Activated CD4-positive, alpha-beta T cell treated with anti-CD3 and anti-CD28 coated beads, Interleukin-2, amount 50 U/mL, for 48 hours (primary cell): Measurements from ENCODE around the gene MGAT4A.

Experiments
- DNase-seq, 2 experiments: peaks; one replicate each; pipeline ENCODE4 v3.0.0-alpha.2; 2020

The MGAT4A gene

DNA sequence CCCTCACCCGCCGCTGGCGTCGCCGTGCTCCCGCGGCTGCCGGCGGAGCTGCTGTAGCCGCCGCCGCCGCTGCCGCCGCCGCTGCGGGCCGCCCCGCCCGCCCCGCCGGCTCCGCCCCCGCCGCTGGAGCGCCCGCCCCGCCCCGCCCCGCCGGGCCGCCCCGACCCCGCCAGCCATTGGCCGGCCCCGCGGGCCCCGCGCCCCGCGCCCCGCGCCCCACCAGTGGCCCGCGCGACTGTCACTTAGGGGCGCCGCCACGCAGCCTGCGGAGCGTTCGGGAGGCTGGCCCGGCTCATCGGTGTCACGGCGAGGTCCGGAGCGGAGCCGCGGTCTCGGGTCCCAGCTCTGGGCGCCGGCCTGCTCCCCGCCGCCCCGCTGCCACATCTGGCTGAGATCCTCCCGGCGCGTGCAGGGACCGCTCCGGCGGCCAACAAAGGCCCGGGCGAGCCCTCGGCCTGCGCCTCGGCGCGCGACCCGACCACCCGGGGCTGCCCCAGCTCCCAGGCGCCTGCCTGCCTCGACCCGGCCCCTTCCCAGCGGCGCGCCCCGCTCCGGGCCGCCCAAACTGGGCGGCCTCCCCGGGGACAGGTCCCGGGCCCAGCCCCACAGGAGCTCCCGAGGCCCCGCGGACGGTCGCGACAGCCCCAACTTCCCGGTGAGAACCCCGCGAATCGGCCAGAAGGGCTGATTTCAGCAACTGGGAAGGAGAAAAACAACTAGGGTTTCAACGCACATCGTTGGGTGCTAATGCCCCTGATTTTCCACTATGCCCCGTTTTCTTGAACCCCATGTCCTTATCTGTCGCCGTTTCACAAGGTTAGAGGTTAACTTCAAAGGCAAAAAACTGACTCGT lies at the start of gene MGAT4A:
TSS of gene MGAT4A (minus strand) at position 92 of the 853 bp plus-strand sequence. CDS start 4,800 bp downstream, outside the sequence.
- peak; percentile 71 to 78 for DNase-seq

DNA sequence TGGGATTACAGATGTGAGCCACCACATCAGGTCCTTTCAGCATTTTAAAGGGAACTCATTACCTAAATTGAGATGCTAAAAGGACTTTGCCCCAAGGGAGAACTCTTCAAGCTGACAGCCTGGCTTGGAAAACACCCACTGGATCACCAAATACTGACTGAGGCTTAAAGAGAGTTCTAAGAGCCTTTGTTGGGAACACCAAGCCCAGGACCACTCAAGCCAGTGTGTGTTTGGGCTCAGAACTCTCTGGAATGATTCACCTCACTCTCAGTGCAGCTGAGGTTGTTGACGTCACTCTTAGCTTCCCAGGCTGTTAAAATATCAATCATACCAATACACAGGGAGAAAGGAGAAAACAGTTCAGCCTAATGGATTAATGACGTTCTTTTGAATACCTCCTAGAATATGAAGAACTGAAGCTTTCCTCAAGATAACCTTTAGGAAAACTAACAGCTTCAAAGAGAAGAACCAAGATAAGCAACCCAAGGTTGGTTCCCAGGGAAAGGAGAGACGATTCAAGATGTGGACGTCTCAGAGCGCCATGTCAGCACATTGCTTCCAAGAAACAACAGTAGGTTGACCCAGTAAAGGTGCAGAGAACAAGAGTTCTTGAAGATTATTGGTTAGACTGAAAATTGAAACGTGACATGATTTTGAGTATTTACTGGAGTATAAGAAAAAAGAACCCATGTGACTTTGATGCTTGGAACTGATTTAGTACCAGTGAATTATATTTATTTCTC lies 48.0 kb upstream of the MGAT4A start:
- no peak for DNase-seq

DNA sequence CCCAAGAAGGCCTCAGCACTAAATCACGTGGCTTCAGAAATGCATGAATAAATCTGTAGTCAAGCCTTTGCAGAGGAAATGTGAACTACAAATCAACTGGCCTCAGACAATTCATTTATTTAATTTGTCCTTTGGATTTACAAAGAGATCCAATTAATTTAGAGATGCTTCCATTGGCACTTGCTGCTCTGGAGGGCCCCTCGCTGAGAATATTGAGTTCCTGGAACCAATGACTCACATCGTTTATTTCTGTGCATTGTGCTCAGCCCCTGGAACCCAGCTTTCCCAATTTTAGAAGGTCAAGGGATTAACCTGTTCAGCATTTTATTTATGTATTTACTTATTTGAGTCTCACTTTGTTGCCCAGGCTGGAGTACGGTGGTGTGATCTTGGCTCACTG lies 47.2 kb upstream of the MGAT4A start:
- no peak for DNase-seq

DNA sequence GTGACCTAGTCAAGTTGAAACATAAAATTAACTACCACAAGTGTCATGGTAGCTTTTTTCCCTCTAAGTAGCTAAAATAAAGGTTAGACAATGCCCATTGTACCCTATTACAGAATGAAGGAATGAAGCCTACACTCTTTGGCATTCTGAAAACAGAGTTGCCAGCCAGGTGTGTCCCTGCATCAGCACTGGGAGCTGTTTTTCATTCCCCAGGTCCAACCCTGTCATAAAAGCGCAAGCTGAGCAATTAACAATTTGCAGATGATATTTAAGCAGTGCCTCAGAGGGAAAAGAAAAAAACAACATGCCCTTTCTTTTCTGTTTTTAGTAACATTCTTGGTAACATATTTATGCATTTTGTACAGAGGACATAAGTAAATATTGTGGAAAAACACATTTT lies 46.8 kb upstream of the MGAT4A start:
- no peak for DNase-seq

DNA sequence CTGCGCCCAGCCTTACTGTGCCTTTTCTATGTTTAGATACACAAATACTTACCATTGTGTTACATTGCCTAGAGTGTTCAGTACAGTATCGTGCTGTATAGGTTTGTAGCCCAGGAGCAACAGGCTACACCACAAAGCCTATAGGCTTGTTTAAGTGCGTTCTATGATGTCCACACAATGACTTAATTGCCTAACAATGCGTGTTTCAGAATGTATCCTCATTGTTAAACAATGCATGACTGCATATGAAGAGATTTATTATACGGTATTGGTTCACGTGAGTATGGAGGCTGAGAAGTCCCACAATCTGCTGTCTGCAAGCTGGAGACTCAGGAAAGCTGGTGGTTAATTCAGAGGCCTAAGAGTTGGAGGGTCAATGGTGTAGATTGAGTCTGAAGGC lies 46.1 kb upstream of the MGAT4A start:
- DNase-seq, result no peak

DNA sequence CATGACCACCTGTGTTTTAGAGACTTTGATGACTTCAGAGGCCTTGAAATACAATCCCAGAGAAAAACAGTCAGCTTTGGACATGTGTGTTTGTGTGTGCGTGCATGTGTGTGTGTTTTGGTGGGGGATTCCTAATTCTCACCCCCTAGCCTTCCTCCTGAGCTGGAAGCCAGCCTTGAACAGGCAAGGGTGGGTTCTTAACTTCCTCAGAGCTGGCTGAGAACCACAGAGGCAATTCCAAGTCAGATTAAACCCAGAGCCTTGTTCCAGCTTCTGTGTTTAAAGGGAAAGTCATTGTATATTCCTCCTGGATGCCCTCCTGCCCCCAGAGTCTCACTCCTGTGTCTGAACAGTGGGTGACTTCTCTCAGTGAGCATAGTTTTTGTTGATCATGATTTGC lies 45.2 kb upstream of the MGAT4A start:
- DNase-seq, result no peak

DNA sequence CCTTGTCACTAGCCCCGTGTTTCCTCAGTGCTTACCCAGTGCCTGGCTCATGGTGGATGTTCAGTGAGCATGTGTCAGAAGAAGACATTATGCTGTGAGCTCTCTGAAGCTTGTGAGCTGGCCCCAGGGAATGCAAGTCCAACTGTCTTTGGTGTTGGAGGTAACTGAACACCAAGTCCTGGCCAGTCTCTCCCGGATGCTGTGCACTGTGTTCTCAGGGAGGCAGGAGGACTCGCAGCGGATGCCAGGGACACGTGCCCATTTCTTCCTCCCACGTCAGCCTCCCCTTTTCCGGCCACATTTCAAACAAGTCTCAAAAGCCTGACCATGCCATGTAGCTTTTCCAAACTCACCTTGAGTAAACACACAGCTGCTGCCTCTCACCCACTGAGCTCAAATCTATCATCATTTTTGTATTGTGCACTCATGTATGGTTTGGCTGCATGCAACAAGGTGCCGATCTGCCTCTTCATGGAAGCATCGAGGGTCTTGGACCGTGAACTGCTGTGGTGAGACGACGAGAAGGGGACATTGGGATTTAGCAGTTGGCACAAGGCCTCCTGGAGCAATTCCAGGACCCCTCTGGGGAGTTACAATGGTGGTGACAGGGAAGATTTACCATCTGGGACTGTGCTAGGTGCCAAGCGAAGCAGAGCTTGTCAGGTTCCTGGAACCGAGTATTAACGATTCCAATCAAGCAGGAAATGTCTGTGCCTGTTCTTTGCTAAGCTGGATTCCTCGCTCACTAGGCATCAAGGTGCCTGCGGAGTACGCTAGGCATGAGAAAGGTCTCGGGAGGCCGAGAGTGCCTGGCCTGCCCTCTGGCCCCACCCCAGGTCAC lies 44.4 kb upstream of the MGAT4A start:
- no peak for DNase-seq

DNA sequence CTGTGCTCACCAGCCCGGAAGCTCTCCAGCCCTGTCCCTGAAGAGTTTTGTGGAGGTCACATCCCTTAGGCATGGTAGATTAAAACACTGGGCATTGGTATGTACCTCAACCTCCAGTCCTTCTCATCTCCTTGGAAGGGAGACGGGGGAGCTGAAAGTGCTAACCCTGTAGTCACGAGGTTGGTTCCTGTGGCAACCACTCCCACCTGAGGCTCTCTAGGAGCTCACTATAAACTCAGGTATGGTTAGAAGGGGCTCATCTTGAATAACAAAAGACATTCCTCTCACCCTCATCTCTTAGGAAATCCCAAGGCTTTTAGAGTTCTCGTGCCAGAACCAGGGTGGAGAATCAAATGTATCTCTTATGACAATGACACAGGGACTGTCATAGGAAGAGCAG lies 43.0 kb upstream of the MGAT4A start:
- DNase-seq, result no peak

DNA sequence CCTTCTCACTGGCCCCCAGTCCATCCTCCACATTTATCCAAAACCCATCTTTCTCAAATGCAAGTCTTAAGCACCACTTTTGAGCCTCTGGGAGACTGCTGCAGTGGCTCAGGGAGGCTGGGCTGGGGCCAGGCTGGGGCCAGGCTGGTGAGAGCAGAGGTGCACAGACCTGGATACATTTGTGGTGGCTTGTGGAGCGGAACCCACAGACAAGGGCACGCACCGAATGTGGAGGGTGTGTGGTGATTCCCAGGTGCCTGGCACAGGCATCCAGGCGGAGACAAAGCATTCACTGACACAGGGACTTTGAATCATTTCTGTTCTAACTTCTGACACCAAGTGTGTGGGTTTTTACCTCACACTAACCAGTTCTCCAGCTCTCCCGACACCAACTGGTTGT lies 42.2 kb upstream of the MGAT4A start:
- no peak for DNase-seq

DNA sequence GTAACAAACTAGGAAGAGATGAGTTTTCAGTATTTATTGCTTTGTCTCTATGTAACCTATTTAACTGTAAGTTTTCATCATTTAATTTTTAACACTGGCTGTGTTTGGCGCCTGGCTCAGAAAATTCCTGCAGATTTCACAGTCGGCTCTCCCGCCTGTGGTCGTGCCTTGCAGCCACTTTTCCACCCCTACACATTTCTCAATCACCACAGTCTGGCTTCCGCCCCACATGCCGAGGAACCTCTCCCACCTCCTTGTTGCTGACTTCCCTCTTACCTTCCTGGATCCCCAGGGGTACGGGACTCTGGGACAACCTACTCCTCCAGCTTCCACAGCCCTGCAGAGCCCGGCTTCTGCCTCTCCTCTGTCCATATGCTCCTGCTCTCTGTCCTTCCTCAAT lies 41.6 kb upstream of the MGAT4A start:
- DNase-seq, result no peak

DNA sequence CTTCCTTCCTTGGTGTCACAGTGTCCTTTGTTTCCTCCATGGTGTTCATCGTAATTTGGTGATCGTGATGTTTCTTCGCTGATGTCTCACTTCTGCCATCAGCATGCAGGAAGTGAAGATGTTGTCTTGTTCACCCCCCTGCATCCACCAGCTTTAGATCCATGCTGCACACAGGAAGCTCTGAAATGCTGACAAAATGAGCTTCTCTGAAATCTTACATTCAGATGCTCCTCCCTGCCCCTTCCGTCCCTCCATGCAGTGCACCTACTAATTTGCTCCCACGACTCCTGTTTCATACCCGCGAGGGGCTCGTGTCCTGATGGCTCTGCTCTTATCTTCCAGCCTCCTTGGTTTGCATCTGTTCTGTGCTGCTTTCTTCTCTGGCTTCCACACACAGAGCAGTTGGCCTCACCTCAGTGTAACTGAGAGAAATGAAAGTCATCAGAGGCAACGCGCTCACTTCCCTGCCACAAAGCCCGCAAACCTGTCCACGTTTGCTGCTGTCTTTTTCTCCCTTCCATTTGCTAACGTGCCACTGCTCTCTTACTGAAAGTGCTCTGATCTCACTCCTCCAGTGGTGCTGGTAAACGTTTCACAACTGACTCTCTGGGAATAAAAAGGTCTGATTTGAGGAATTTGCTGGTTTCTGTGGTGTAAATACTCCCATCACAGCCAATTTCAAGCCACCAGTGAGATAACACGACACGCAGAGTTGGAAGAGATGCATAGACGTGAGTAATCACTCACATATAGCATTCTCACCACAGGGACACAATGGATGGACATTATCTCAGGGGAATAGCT lies 41.0 kb upstream of the MGAT4A start:
- peak; percentile 52 to 65 for DNase-seq

DNA sequence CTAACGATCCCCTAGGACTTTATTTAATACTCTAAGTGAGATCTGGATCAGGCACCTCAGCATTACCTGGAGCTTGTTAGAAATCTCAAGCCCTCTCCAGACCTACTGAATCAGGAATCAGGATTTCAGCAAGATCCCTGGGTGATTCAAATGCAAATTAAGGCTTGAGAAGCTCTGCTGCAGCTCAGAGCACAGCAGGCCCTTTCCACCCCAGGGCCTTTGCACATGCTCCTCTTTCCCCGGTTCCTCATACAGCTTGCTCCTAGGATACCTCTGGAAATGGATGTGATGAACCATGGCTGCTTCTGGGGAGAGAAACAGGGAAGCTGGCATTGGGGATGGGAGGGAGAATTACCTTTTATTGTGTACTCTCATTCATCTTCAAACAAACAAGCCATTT lies 40.3 kb upstream of the MGAT4A start:
- DNase-seq, result no peak

DNA sequence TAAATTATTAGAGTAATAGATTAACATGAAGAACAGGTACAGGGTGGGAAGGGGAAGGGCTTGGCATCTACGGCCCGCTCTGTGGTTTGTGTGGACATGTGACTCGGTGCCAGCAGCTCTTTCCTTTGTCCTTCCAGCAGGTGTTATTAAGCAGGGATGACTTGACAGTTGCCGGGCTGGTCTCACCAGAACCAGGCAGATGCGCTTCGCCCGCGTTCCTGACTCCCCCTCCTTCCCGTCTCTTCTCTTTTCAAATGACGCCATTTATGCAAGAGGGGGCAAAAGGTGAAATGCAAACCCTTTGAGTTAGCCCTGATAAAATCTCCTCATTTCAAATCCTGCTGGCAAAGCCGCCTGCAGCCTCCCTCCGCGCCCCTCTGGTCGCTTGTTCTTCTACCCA lies 38.9 kb upstream of the MGAT4A start:
- DNase-seq, result no peak

DNA sequence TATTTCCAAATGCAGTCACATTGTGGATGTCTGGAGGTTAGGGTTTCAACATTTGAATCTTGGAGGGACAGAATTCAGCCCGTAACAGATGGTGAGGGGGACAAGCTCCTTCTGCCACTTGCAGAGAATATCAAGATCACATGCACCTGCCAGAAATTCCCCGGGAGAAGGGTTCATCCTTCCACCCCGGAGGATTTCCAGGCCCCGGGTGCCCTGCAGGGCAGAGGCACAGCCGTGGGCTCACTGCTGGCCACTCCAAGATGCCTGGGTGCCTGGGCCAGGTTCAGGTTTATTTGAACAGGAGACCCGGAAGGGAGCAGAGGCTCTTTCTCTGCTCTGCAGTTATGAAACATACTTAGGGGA lies 38.2 kb upstream of the MGAT4A start:
- no peak for DNase-seq

DNA sequence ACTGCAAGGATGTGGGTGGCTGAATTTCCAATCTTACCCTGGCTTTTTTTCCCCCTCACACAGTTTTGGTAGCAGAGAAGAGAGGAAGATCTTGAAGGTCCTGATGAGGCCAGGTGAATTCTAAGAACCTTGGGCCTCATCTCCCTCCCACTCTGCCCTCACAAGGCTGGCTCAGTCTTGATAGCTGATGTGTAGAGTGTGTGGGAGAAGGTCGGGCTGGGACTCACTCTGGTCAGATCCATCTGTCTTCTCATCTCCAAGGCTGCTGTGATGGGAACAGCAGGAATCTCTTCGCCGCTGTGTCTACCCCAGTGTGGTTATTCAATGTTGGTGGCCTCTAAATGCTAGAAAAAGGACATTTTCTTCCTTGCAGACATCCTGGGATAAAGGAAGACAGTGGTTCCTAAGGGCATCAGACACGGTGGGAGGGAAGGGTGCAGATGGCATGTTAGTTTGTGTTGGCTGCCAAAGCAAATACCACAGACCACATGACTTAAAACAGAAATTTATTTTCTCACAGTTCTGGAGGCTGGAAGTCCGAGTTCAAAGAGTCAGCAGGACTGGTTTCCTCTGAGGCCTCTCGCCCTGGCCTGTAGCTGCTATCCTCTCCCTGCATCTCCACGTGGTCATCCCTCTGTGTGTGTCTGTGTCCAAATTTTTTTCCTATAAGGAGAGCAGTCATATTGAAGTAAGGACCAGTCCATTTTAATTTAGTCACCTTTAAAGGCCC lies 37.6 kb upstream of the MGAT4A start:
- DNase-seq, result peak in 1 of 2 experiments; percentile 52

DNA sequence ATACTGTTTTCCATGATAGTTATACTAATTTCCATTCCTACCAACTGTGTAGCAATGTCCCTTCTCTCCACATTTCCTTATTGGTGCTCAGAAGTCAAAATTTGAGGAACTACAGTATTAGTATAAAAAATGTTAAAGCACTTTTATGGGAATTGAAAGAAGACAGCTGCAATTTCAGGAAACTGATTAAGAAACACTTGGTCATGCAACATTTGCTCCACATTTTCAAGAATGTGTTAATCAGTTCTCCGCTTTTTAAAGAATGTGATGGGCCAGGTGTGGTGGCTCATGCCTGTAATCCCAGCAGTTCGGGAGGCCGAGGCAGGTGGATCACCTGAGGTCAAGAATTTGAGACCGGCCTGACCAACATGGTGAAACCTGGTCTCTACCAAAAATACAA lies 33.6 kb upstream of the MGAT4A start:
- no peak for DNase-seq

DNA sequence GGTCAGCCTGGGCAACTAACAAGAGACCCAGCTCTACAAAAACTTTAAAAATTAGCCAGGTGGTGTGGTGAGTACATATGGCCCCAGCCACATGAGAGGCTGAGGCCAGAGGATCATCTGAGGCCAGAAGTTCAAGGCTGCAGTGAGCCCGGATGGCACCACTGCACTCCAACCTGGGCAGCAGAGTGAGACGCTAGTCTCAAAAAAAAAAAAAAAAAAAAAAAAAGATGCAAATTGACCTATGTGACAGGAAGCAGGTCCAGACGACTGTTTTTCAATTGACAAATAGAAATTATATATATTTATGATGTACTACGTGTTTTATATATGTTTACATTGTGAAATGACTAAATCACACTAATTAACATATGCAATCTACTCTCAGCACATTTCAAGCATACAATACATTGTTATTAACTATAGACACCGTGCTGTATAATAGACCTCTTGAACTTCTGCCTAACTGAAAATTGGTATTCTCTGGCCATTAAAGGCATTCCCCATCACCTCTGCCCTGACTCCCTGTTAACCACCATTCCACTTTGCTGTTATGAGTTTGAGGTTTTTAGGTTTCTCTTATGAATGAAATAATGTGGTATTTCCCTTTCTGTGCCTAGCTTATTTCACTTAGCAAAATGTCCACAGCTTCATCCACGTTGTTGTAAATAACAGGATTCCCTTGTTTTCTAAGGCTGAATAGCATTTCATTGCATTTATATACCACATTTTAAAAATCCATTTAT lies 32.4 kb upstream of the MGAT4A start:
- DNase-seq, result no peak

DNA sequence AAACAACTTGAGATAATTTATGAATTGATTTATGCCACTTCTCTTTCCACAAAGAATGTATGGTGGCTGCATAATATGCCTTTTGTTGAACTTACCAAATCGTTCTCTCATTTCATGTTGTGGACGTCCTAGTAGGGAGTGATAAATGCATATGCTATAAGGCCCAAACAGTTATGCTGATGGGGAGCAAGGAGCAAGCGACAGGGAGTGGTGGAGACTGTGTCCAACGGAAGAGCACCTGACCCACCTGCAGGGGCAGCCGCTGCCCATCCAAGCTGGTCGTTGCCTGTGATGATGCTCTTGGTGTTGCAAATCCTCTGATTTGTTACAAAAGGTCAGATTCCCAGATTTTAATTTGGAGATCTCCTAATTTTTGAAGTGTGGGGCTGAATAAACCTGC lies 31.0 kb upstream of the MGAT4A start:
- DNase-seq, result no peak

DNA sequence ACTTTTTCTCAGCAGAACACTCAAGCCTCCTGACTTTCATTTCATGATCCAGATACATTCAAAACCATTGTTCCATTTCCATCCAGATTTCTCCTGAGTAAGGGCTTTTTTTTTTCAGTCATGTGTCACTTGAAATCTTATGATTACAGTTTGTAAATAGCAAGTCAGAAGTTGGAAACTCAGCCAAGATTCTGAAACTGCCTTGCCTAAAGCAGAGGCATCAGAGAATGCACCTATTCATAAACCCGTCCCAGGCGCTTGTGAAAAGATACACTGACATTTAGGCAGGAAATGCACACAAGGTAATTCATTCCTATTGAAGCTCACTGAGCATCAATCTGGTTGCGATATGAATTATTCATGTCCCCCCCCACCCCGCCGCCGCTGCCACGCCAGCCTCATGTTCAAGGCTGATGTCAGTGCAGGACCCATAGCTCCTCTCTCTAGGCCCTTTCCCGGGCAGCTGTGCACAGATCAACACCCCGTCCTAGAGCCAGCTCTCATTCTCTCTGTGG lies 30.4 kb upstream of the MGAT4A start:
- peak; percentile 76 to 81 for DNase-seq

DNA sequence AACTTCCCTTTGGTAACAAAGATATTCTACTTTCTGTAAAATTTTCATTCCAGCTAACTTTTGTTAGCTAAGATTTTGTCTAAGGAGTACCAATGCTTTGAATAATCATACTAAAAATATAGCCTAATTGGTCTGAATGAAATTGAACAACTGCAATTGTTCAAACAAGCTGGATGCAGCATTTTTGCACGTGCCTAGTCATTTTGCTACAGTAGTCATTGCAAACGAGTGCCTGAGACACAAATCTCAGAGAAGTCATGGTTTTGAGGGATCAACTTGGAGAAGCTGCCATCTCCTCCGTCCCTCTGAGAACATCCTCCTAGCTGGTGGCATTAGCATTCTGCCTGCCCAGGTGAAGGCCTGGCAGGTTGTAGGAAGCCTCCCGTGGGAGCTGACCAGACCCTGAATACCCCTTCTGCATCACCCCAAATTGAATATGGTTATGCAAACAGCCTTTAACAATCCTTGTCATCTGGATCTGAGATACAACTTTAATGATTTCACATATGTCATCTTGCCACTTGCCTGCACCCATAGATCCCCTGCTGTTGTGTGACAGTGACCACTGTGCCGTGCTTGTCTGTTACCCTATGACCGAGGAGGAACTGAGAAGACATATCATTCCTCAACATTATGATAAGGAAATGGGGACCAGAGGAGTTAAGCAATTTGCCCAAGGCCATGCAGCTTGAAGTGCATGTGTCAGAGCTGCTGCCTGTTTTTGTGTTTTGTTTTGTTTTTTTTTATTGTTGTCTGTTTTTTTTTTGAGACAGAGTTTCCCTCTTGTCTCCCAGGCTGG lies 29.1 kb upstream of the MGAT4A start:
- DNase-seq, result no peak
